Fibroblast of villous mesenchyme (primary cell): Measurements from ENCODE around the gene GATC. TPM values are rescaled to one million over a fixed set of nuclear protein-coding genes. Genes with fewer than 3 reads are reported as not detected.
"Not testable (repeated sequence)": the region's sequence is repeated elsewhere in the genome, so short reads cannot be mapped to it uniquely, and the experiment has no call there.

Experiments
- DNase-seq: peaks from one replicate; pipeline ENCODE4 v3.0.0-alpha.2; 2010; ENCODE audit warnings: low read depth
- H3K4me3 ChIP-seq: 2 replicates; pipeline ENCODE4 v1.5.1; 2011; ENCODE audit warnings: low read depth, mild to moderate bottlenecking, low read length
- CTCF ChIP-seq: IDR thresholded peaks from 2 replicates; pipeline ENCODE4 v1.5.1; 2012; ENCODE audit warnings: low read depth, mild to moderate bottlenecking, low read length; ENCODE audit not compliant: insufficient read depth
- total RNA-seq: library from RNA; depleted of rRNA; stranded (reverse); fragments of >200 nt; gene quantifications from 2 replicates; pipeline ENCODE4 v1.2.3, GENCODE V29; 2012

GATC gene
- total RNA-seq, 1 donor = 20.7 TPM

GRCh38 chr12:120447992-120448391 lies 1.7 kb downstream of the GATC start:
- TF ChIP-seq CTCF = no peak
- H3K4me3 ChIP-seq = no peak overlapping the region
- no peak for DNase-seq

GRCh38 chr12:120452524-120452923 lies 6.3 kb downstream of the GATC start:
- DNase-seq = not testable (repeated sequence)

GRCh38 chr12:120453060-120453750 lies 7.0 kb downstream of the GATC start:
- TF ChIP-seq CTCF = no peak
- no peak overlapping the region for H3K4me3 ChIP-seq
- DNase-seq = no peak

More at GRCh38 chr12:120452524-120452923, 6.3 kb downstream of the GATC start:
- H3K4me3 ChIP-seq = not testable (repeated sequence)

- no peak overlapping the region for H3K4me3 ChIP-seq
- peak; percentile 30 for DNase-seq
- peak; percentile 75 for TF ChIP-seq CTCF
Measured at GRCh38 chr12:120453977-120454376, 7.7 kb downstream of the GATC start.

GRCh38 chr12:120455302-120455701 lies 9.1 kb downstream of the GATC start:
- no peak for TF ChIP-seq CTCF
- H3K4me3 ChIP-seq = no peak overlapping the region
- DNase-seq = no peak

GRCh38 chr12:120457133-120457532 lies 10.9 kb downstream of the GATC start:
- peak; percentile 38 for TF ChIP-seq CTCF
- no peak for DNase-seq
- H3K4me3 ChIP-seq = no peak overlapping the region

- no peak overlapping the region for H3K4me3 ChIP-seq
- no peak for TF ChIP-seq CTCF
- DNase-seq = no peak
Measured at GRCh38 chr12:120460157-120460556, 13.9 kb downstream of the GATC start.
